GM23338 (cell line): Measurements from ENCODE around the gene SLCO3A1.

ENCODE experiments used
- CREB1 ChIP-seq: fragments of 250-450 bp; sonication (Bioruptor Pico); IDR thresholded peaks from 2 replicates; pipeline ENCODE4 v1.5.0; 2020; ENCODE audit warnings: low read depth, mild to moderate bottlenecking, moderate library complexity
- EZH2 ChIP-seq: fragments of 200-600 bp; sonication (generic); IDR thresholded peaks from one replicate; pipeline ENCODE4 v1.8.0; 2017; ENCODE audit warnings: antibody characterized with exemption, mild to moderate bottlenecking, low read depth; ENCODE audit not compliant: unreplicated experiment
- EZH2phosphoT487 ChIP-seq: fragments of 200-600 bp; sonication (generic); IDR thresholded peaks from one replicate; pipeline ENCODE4 v1.8.1; 2018; ENCODE audit warnings: antibody characterized with exemption; ENCODE audit not compliant: unreplicated experiment
- NANOG ChIP-seq: IDR thresholded peaks from 2 replicates; pipeline ENCODE4 v1.6.1; 2016; ENCODE audit warnings: antibody characterized with exemption, borderline replicate concordance
- POLR2AphosphoS5 ChIP-seq: IDR thresholded peaks from 2 replicates; pipeline ENCODE4 v1.6.1; 2016; ENCODE audit warnings: antibody characterized with exemption, low read depth
- STAT1 ChIP-seq: IDR thresholded peaks from one replicate; pipeline ENCODE4 v1.6.1; 2016; ENCODE audit warnings: antibody characterized with exemption; ENCODE audit not compliant: unreplicated experiment
- ZNF331 ChIP-seq: fragments of 250-450 bp; sonication (Bioruptor Pico); IDR thresholded peaks from 2 replicates; pipeline ENCODE4 v1.5.0; 2020; ENCODE audit warnings: low read depth, mild to moderate bottlenecking, moderate library complexity
- TF ChIP-seq, protein P1 (sequence below), 2 experiments: fragments of 200-600 bp in 1 of 2; sonication (generic) in 1 of 2; conservative IDR thresholded peaks; 2 replicates each; pipeline versions ENCODE4 v1.5.1 to v1.6.1; 2016 to 2017; ENCODE audit warnings: antibody characterized with exemption in 2 of 2, low read depth in 2 of 2, mild to moderate bottlenecking in 2 of 2, moderate library complexity in 1 of 2
- TF ChIP-seq, protein P2 (sequence below): IDR thresholded peaks from one replicate; pipeline ENCODE4 v1.6.1; 2018; ENCODE audit warnings: antibody characterized with exemption; ENCODE audit not compliant: unreplicated experiment
- TF ChIP-seq, protein P3 (sequence below): IDR thresholded peaks from 2 replicates; pipeline ENCODE4 v1.6.1; 2016; ENCODE audit warnings: antibody characterized with exemption

DNA sequence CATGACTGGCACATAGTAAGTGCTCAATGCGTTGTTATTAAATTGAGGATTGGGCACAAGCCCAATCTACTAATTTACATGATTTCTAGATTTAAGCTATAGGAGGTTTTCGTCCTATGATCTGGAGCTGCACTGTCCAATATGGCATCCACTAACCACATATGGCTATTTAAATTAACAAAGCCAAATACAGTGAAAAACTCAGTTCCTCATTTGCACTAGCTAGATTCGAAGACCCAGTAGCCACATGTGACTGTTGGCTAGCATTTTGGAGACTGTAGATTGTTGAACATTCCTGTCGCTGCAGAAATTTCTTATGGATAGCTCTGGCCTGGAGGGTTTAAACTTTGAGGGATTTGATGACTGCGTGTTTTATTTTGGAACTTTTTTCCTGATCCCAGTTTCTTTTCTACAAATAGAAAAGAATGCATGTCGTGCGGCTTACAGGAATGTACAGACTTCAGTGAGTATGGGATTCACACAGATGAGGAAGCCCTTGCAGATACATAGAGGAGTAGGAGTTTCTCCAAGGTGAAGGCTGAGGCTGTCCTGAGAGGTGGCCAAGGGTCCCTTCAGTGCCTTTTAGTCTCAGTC lies 82.8 kb downstream of the SLCO3A1 start:
- TF ChIP-seq, protein P1, sequence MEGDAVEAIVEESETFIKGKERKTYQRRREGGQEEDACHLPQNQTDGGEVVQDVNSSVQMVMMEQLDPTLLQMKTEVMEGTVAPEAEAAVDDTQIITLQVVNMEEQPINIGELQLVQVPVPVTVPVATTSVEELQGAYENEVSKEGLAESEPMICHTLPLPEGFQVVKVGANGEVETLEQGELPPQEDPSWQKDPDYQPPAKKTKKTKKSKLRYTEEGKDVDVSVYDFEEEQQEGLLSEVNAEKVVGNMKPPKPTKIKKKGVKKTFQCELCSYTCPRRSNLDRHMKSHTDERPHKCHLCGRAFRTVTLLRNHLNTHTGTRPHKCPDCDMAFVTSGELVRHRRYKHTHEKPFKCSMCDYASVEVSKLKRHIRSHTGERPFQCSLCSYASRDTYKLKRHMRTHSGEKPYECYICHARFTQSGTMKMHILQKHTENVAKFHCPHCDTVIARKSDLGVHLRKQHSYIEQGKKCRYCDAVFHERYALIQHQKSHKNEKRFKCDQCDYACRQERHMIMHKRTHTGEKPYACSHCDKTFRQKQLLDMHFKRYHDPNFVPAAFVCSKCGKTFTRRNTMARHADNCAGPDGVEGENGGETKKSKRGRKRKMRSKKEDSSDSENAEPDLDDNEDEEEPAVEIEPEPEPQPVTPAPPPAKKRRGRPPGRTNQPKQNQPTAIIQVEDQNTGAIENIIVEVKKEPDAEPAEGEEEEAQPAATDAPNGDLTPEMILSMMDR (conservative IDR thresholded peaks at IDR 0.05; ENCODE audit: low read depth in 2 of 2) = no peak
- no peak for TF ChIP-seq POLR2AphosphoS5
- no peak for TF ChIP-seq EZH2
- no peak for TF ChIP-seq ZNF331 (CRISPR knock-in tag)
- TF ChIP-seq, protein P2, sequence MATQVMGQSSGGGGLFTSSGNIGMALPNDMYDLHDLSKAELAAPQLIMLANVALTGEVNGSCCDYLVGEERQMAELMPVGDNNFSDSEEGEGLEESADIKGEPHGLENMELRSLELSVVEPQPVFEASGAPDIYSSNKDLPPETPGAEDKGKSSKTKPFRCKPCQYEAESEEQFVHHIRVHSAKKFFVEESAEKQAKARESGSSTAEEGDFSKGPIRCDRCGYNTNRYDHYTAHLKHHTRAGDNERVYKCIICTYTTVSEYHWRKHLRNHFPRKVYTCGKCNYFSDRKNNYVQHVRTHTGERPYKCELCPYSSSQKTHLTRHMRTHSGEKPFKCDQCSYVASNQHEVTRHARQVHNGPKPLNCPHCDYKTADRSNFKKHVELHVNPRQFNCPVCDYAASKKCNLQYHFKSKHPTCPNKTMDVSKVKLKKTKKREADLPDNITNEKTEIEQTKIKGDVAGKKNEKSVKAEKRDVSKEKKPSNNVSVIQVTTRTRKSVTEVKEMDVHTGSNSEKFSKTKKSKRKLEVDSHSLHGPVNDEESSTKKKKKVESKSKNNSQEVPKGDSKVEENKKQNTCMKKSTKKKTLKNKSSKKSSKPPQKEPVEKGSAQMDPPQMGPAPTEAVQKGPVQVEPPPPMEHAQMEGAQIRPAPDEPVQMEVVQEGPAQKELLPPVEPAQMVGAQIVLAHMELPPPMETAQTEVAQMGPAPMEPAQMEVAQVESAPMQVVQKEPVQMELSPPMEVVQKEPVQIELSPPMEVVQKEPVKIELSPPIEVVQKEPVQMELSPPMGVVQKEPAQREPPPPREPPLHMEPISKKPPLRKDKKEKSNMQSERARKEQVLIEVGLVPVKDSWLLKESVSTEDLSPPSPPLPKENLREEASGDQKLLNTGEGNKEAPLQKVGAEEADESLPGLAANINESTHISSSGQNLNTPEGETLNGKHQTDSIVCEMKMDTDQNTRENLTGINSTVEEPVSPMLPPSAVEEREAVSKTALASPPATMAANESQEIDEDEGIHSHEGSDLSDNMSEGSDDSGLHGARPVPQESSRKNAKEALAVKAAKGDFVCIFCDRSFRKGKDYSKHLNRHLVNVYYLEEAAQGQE = no peak
- TF ChIP-seq, protein P3, sequence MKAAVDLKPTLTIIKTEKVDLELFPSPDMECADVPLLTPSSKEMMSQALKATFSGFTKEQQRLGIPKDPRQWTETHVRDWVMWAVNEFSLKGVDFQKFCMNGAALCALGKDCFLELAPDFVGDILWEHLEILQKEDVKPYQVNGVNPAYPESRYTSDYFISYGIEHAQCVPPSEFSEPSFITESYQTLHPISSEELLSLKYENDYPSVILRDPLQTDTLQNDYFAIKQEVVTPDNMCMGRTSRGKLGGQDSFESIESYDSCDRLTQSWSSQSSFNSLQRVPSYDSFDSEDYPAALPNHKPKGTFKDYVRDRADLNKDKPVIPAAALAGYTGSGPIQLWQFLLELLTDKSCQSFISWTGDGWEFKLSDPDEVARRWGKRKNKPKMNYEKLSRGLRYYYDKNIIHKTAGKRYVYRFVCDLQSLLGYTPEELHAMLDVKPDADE = no peak
- TF ChIP-seq EZH2phosphoT487 = no peak
- TF ChIP-seq NANOG = no peak
- no peak for TF ChIP-seq CREB1 (CRISPR knock-in tag)
- no peak for TF ChIP-seq STAT1
